GM04503 (cell line): ENCODE measurements around the gene PEAK1.

Source experiments
- DNase-seq: peaks from one replicate; pipeline ENCODE4 v3.0.0-alpha.2; 2012; ENCODE audit warnings: low read depth

The PEAK1 gene, protein sequence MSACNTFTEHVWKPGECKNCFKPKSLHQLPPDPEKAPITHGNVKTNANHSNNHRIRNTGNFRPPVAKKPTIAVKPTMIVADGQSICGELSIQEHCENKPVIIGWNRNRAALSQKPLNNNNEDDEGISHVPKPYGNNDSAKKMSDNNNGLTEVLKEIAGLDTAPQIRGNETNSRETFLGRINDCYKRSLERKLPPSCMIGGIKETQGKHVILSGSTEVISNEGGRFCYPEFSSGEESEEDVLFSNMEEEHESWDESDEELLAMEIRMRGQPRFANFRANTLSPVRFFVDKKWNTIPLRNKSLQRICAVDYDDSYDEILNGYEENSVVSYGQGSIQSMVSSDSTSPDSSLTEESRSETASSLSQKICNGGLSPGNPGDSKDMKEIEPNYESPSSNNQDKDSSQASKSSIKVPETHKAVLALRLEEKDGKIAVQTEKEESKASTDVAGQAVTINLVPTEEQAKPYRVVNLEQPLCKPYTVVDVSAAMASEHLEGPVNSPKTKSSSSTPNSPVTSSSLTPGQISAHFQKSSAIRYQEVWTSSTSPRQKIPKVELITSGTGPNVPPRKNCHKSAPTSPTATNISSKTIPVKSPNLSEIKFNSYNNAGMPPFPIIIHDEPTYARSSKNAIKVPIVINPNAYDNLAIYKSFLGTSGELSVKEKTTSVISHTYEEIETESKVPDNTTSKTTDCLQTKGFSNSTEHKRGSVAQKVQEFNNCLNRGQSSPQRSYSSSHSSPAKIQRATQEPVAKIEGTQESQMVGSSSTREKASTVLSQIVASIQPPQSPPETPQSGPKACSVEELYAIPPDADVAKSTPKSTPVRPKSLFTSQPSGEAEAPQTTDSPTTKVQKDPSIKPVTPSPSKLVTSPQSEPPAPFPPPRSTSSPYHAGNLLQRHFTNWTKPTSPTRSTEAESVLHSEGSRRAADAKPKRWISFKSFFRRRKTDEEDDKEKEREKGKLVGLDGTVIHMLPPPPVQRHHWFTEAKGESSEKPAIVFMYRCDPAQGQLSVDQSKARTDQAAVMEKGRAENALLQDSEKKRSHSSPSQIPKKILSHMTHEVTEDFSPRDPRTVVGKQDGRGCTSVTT (N-terminal part only)

DNA sequence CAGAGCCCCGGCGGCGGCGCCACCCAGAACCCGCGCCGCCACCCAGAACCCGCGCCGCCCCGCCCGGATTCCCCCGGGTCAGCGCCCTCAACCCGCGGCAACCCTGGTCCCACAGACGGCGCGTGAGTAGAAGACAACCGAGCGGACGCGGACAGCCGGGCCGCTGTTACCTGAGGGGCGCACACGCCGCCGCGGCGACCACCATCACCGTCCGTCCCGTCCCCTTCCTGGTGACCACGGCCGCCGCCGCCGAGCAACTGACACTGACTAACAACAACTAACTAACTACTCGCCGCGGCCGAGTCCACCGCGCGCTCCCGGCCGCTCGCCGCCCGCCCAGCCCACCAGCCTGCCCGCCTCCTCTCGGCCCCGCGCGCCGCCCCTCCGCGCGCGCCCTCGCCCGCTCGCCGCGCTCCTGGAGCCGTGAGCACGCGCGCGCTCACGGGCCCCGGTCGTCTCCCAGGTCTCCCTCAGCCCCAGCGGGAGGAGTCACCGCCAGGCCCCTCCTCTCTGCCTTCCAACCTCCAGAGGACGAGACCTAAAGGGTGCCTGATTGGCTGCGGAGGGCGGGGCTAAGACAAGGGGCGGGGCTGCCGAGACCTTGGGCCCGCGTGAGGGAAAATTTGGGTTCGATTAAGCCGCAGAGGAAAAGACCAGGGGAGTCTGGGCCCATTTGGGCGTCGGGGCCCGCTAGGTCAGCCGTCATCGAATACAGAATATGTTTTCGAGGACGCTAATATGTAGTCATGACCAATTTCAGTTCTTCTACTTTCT is at the start of gene PEAK1:
PEAK1 (minus strand) TSS at position 269 of the 774 bp plus-strand sequence. CDS start 238,178 bp downstream, outside the sequence.
- peak; percentile 88 for DNase-seq

GRCh38 chr15:77468896-77469295 is 49.0 kb upstream of the PEAK1 start:
- no peak for DNase-seq

DNA sequence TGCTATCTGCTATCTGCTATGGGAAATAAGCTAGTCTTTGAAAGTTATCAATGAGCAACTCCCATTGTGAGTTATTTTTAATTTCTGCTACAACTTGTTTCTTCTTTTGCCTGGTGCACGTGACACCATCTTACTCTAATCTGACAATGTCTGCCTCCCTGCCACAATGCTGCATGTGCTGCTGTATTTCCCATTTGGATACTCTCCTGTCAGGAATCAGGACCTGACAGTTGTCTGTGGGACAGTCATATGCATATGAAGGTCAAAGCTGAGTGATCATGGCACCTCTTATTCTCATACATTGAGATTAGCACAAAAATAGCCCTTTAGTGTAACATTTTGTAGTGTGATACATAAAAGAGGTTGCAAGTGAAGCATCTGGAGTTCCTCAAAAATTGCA is 46.6 kb upstream of the PEAK1 start:
- DNase-seq: no peak

DNA sequence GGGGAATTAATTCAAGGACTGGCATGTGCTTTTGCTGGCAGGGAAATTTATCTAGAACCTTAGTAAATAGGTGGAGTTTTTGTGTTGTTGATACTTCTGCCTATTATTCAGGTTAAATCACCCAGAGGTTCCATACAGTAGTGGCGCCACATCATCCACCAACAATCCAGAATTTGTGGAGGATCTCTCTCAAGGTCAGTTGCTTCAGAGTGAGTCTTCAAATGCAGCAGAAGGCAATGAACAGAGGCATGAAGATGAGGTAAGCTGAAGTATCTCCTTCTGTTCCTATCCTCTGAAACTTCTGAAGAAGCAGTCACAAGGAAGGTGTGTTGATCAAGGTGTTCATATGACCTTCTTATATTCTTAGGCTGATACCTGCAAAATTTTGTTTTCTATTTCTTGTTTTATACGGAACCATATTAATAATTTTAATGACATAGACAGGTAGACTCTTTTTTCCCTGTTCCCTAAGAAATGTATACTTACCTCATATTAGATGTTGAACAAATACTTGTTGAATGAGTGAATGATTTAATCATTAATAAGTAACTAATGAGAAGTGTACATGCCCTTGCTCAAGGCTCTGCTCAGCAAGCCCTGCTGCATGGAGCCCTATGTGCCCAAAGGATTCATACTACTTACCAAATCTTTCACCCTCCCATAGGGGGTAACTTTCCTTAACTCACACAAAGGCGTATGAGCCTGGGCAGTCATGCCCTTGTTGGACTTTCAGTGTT is 44.4 kb upstream of the PEAK1 start:
- DNase-seq: no peak

- no peak for DNase-seq
These were observed 41.6 kb upstream of the PEAK1 start for GRCh38 chr15:77461486-77461885.

DNA sequence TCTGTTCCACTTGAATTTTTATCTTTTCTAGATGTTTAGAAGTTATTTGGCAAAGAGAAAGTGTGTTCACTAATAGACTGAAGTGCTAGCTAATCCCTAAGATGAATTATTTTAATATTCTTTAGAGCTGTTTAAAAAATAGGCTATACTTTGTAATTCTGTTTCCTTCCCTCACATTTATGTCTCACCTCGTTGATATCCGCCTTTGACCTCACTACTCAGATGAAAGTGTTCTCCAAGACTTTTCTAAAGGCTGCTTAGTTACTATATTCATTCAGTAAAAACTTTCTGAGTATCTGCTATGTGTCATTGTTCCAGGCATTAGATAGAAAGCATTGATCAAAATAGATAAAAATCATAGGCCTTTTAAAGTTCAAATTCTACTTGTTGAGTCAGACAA is 39.1 kb upstream of the PEAK1 start:
- DNase-seq: no peak

- no peak for DNase-seq
These were observed 38.0 kb upstream of the PEAK1 start for GRCh38 chr15:77457905-77458265.

GRCh38 chr15:77457191-77457904 is 37.4 kb upstream of the PEAK1 start:
- DNase-seq: no peak

DNA sequence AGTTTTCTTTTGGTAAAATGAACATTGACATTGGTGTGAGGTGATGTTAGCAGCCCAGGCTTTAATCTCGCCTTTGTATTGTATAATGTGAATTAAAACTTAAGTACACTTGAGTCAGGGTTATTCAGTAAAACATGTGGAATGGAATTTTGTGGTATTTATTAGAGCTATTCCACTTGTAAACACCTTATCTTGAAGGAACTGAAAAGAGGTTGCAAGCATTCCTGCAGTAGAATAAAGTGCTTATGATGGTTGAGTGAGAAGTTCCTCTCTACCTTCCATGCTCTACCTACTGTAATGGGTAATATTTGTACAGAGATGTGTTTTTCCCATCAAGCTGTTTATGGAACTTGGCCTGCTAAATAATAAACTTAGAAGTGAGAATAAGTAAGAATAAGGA is 36.8 kb upstream of the PEAK1 start:
- DNase-seq: no peak

DNA sequence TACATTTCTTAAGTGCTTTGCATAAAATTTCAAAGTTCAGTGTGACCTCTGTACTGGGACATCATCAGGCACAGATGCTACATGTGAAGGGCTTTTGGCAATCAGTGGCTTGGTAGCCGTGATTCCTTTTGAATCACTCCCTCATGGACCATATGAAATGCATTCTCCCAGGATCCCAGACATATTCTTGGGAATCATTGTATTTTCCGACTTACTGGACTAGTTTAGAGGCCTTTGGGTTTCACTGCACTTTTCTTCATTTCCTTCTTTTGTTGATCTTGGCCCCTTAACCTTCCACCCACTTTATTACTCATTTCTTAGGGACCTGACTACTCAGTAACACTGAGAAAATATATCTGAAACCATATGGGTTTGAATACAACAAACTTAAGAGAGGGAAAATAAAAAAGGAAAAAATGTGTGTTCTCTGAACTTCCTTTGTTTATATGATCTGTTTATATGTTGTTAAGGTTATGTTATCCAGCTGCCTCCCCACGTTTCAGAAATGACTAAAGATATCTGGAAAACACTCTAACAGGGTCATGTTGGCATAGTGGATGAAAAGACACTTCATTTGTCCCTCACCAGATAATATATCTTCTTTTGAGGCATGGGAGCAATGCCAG is 35.9 kb upstream of the PEAK1 start:
- peak; percentile 74 for DNase-seq

DNA sequence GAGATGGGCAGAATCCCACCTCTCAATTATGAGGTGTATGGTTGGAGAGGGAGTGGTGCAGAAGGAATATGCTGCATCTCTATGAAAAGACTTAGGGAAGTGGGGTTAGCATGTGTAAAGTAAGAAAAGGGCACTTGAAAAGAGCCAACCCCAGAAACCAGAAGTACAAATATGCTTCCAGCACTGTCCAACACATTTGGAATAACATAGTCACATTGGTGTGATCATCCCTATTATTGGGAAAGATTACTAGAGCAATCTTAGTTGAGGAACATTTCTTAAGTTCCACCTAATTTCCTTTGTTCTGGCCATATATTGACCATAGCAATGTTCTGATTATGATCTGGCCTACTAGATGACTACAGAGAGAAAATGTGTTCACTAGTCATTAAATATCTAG is 35.0 kb upstream of the PEAK1 start:
- no peak for DNase-seq

DNA sequence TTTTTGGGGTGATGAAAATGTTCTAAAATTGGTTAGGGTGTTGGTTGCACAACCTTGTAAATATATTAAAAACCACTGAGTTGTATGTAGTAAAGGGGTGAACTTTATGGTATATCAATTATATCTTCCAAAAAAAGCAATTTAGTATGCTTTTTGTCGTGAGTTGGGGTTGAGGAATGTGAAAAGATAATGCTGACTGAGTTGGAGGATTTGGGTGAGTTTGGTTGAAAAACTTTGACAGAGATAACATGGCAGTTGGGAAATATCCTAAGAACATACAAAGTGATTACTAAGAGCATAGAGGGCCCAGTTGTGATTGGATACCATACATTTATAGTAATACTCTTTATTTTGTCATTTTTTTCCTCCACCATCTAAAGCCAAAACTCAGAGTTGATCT is 34.4 kb upstream of the PEAK1 start:
- DNase-seq: no peak

DNA sequence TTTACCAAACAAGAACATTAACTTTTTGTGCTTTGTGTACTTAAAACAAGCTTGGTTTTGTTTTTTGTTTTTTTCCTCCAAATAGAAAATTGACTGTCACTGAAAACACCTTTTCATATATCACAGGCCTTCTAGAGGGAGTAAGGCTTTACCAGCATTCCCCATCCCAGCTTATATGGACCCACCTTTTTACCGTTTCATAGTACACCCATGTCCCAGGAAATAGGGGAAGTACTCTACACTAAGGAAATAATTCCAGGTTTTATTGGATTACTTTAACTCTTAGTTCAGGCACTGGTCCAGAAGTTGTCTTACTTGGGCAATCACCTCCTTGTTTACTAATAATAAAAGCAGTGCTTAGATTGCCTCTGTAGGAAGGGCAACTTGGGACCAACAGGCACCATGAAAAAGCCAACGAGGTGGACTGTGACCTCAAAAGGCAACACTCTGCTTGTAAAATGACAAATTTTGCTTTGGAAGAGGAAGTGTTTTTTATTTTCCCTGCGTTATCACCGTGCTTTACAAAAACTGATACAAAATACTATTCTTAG is 27.0 kb upstream of the PEAK1 start:
- no peak for DNase-seq

- DNase-seq: no peak
These were observed 20.6 kb upstream of the PEAK1 start for GRCh38 chr15:77440378-77440999.

GRCh38 chr15:77437264-77437663 is 17.4 kb upstream of the PEAK1 start:
- DNase-seq: no peak

DNA sequence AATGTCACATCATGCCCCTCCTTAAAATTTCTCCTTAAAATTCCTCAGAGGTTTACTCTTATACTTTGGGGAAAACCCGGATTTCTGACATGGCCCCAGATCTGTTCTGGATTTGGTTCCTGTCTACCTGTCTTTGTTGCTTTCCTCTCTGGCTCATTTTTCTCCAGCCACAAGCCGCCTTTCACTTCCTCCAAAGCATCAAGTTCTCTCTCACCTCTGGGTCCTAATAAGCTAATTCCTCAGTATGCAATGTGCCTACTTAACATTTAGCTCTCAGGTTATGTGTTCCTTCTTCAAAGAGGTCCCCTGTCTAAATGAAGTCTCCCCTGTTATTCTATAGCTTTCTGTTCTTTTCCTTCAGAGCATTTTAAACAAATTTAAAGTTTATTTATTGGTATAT is 16.9 kb upstream of the PEAK1 start:
- DNase-seq: no peak

- DNase-seq: no peak
These were observed 10.7 kb upstream of the PEAK1 start for GRCh38 chr15:77430652-77431051.

DNA sequence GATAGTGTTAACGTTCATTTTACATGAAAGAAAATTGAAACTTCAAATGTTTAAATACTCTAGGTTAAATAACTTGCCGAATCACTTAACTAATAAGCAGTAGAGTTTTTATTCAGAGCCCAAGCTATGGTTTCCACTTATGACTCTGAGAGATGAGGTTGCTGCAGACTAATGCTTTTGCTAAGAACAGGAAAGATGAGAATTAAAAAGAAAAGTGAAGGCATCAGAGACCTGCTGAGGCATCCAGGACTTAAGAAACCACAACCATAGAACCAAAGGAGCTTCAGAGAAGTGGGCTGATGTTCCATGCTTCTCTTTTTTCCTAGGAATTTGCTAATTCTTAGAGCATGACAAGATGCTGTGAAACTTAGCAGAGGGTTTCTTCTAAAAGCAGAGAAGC is 10.3 kb upstream of the PEAK1 start:
- DNase-seq: no peak

- no peak for DNase-seq
These were observed 7.0 kb upstream of the PEAK1 start for GRCh38 chr15:77426871-77427270.
